Renal cortex interstitium (tissue), 11 donors: ENCODE measurements around the gene LDHAL6B. TPM values are rescaled to one million over a fixed set of nuclear protein-coding genes. Genes with fewer than 3 reads are reported as not detected.

ENCODE experiments used
- DNase-seq, 11 donors: peaks; one replicate each; pipeline ENCODE4 v3.0.0-alpha.2; 2013; ENCODE audit warnings: low read depth in 9 of 11, low spot score in 4 of 11; ENCODE audit errors: extremely low read depth in 1 of 11
- polyA plus RNA-seq, 3 donors: library from polyadenylated mRNA; unstranded; fragments of 120-200 nt; gene quantifications; one replicate each; pipeline ENCODE4 v1.2.1, GENCODE V29; 2013; ENCODE audit not compliant: insufficient read length in 3 of 3

Gene LDHAL6B
- polyA plus RNA-seq, 3 donors = 0.17 to 0.45 (median 0.19) TPM

GRCh38 chr15:59203657-59204056 is 3.0 kb upstream of the LDHAL6B start:
- DNase-seq = no peak

- no peak for DNase-seq
These were observed 612 bp upstream of the LDHAL6B start for GRCh38 chr15:59205839-59206622.

GRCh38 chr15:59208613-59209249 is 2.1 kb downstream of the LDHAL6B start:
- no peak for DNase-seq

- DNase-seq = no peak
These were observed 3.5 kb downstream of the LDHAL6B start for GRCh38 chr15:59210186-59210585.

GRCh38 chr15:59216911-59217310 is 10.3 kb downstream of the LDHAL6B start:
- DNase-seq = no peak

GRCh38 chr15:59217876-59218498 is 11.3 kb downstream of the LDHAL6B start:
- no peak for DNase-seq

GRCh38 chr15:59218710-59219109 is 12.1 kb downstream of the LDHAL6B start:
- no peak for DNase-seq

GRCh38 chr15:59221511-59222505 is 15.2 kb downstream of the LDHAL6B start:
- DNase-seq = peak in 6 of 11 donors; percentile 18 to 63 (median 42)

GRCh38 chr15:59222906-59223550 is 16.4 kb downstream of the LDHAL6B start:
- no peak for DNase-seq

GRCh38 chr15:59223736-59224135 is 17.1 kb downstream of the LDHAL6B start:
- no peak for DNase-seq

- no peak for DNase-seq
These were observed 17.8 kb downstream of the LDHAL6B start for GRCh38 chr15:59224474-59224873.

- no peak for DNase-seq
These were observed 20.4 kb downstream of the LDHAL6B start for GRCh38 chr15:59227021-59227420.

- DNase-seq = no peak
These were observed 22.4 kb downstream of the LDHAL6B start for GRCh38 chr15:59229015-59229414.

GRCh38 chr15:59229453-59229852 is 22.8 kb downstream of the LDHAL6B start:
- DNase-seq = no peak

- no peak for DNase-seq
These were observed 23.9 kb downstream of the LDHAL6B start for GRCh38 chr15:59230531-59231055.

- DNase-seq = no peak
These were observed 25.8 kb downstream of the LDHAL6B start for GRCh38 chr15:59232476-59232875.

GRCh38 chr15:59236394-59236793 is 29.8 kb downstream of the LDHAL6B start:
- DNase-seq = no peak

- DNase-seq = no peak
These were observed 30.6 kb downstream of the LDHAL6B start for GRCh38 chr15:59237119-59237855.
